Left cardiac atrium (tissue), 4 donors: Measurements from ENCODE around the gene MORN1. TPM values are rescaled to one million over a fixed set of nuclear protein-coding genes. Genes with fewer than 3 reads are reported as not detected.

Experiments
- ATAC-seq, 2 donors: fragments of 200-7000 bp; cut with Tn5 transposase; one replicate each; pipeline ENCODE4 v1.9.1; 2020; ENCODE audit warnings: mild to moderate bottlenecking in 2 of 2, moderate library complexity in 2 of 2
- DNase-seq: peaks from one replicate; pipeline ENCODE4 v3.0.0-alpha.2; 2020
- intact Hi-C, 2 donors: fragments of 100-400 bp; cut with DNase I; formaldehyde crosslinking; loops; one replicate each; pipeline versions ENCODE4 v1.14.1 to v1.15.1; 2022 to 2023
- total RNA-seq, 2 donors: library from RNA; stranded (reverse); fragmentation: NEBNext Ultra II Directional; extraction: Animal tissue kit (Norgen Biotek cat#: 25700); gene quantifications; one replicate each; pipeline ENCODE4 v1.2.1, GENCODE V29; 2021
- donor health status: DM: no; HTN: yes; CAD: no.
- donor health status: DM: no; HTN: yes; CAD: no; lungs with severe emphysema.
- donor health status: DM: yes; HTN: yes; CAD: no.
- donor health status: Dilated cardiomyopathy.

MORN1 gene
- total RNA-seq, 2 donors from 2014 or later = 3.7 to 4.9 TPM

GRCh38 chr1:2295526-2295925 lies 95.8 kb downstream of the MORN1 start:
- DNase-seq (no peak), ATAC-seq (no peak)
- intact Hi-C loops = no loop called here

- ATAC-seq = no peak
- intact Hi-C loops = no loop called here
- no peak for DNase-seq
Observed at GRCh38 chr1:2294725-2295078, 96.7 kb downstream of the MORN1 start.

GRCh38 chr1:2294033-2294724 lies 97.2 kb downstream of the MORN1 start:
- DNase-seq (no peak), ATAC-seq (no peak)
- intact Hi-C loops = no loop called here

GRCh38 chr1:2292725-2293450 lies 98.5 kb downstream of the MORN1 start:
- intact Hi-C loops = no loop called here
- ATAC-seq = no peak
- DNase-seq = no peak

- no peak for DNase-seq
- intact Hi-C loops = no loop called here
Observed at GRCh38 chr1:2291577-2291976, 99.8 kb downstream of the MORN1 start.

GRCh38 chr1:2290595-2291510 lies 100.5 kb downstream of the MORN1 start:
- DNase-seq (peak; percentile 88), ATAC-seq (peak; percentile 71 to 75)
- intact Hi-C loops = no loop called here

More at GRCh38 chr1:2291577-2291976, 99.8 kb downstream of the MORN1 start:
- ATAC-seq = no peak

DNA sequence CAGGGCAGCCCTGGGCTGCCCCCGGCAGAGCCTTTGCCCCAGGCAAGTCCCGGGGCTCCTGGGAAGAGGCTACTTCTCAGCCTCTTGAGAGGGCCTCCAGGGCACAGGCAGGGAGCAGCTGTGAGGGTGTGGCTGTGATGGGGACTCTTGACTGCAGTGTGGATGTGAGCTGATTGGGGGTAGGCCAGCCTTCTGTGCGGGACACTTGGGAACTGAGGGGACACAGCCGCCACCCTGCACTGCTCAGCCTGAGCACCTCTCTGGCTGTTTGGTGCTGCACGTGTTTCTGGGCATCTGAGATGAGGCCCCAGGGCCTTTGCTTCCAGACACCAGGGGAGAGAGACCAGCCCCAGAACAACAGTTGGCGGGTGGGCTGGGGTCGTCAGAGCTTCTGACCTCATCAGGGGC lies 101.2 kb downstream of the MORN1 start:
- intact Hi-C loops = no loop called here
- peak; percentile 9 to 12 for ATAC-seq
- DNase-seq = no peak

DNA sequence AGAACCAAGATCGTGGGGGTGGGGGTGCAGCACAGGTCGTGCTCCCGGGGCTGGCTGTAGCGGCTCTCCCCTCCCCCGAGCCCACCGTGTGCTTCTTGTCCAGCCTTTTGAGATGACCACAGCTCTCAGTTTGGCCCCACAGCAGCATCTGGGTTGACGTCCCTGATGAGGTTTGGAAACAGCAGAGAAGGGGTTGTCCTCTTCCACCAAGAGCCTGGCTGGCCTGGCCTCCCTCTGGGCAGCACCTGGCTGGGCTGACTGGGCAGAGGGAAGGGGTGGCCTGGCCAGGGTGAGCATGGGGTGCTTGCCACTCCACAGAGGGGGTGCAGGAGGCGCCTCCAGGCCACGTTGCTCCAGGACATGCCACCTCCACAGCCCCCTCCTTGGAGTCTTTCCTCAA lies 101.7 kb downstream of the MORN1 start:
- peak; percentile 10 to 19 for ATAC-seq
- intact Hi-C loops = no loop called here
- no peak for DNase-seq

DNA sequence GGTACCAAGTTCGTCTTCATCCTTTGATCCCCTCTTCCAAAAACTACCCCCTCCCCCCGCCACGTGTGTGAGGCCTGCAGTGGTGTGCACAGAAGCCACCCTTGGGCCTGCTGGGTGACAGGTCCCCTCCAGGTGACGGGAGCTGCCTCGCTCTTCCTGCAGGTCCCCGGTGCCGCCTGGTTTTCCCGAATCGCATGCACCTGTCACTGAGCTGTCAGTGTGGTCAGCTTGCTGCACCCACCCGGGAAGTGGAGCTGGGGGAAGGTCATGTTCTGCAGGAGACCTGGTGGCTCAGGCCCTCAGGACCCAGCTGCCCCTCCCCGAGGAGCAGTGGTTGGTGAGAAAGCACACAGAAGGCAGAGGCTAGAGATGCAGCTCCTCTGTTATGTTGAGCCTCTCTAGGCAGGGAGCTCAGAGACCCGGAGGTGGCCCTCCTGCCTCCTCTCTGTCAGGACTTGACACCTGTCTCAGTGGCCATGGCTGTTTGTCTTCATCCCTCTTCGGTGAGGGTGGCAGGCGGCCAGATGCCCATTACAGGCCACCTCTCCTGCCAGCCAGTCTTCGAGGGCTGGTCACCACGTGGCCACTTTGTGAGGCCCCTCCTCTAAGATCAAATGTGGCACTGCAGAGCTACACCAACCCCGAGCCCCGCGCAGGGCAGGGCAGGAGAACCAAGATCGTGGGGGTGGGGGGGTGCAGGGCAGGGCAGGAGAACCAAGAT lies 102.4 kb downstream of the MORN1 start:
- ATAC-seq (no peak), DNase-seq (no peak)
- intact Hi-C loops = no loop called here

DNA sequence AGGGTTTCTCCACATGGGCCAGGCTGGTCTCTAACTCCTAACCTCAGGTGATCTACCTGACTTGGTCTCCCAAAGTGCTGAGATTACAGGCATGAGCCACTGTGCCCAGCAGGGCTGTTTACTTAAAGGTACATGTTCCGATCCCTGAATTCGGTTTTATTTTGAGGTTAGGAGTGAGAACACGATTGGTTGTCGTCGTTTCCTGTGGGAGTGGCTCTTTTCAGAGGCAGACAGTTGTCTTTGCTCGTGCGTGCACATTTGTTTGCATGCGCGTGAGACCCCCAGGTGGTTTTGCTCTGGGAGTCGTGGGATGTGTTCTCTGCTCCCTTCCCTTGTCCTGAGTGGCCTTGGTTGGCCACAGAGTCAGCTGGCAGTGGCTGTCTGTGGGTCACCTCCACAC lies 103.0 kb downstream of the MORN1 start:
- intact Hi-C loops = no loop called here
- no peak for DNase-seq
- ATAC-seq = no peak

DNA sequence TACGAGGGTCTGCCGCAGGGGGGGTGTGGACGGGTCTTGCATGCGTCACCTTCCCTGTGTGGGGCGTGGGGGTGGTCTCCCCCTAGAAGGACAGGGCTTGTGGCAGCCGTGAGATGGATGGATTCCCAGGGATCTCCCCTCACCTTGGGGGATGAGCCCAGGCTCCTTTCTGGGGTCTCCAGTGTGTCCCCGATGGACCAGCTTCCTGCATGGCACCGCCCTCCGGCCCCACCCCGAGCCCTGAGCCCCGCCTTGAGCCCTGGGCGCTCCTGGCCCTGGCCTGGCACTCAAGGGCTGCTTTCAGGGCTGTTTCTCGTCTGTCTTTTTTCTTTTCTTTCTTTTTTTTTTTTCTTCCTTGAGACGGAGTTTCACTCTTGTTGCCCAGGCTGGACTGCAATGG lies 103.7 kb downstream of the MORN1 start:
- DNase-seq (no peak), ATAC-seq (no peak)
- intact Hi-C loops = no loop called here

DNA sequence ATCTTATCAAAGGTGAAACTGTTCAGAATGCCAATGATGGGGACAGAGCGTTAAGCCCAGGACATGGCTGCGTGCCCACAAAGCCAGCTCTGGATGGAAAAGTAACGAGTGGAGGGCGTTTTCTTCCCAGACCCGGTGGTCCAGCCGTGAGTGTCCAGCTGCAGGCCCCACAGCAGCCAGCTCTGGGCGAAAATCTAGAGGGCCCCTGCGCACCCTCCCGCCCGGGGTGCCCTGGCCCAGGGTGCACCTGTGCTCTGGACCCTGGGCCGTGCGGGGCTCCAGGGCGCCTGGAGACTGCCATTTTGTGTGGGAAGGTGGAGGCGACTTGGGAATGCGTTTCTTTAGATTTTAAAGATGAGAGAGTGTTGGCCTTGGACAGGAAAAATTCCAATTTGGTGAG lies 104.4 kb downstream of the MORN1 start:
- no peak for ATAC-seq
- intact Hi-C loops = no loop called here
- no peak for DNase-seq

- intact Hi-C loops = no loop called here
- ATAC-seq = no peak
- DNase-seq = no peak
Observed at GRCh38 chr1:2284932-2285331, 106.4 kb downstream of the MORN1 start.

- no peak for DNase-seq
- ATAC-seq = peak; percentile 7 to 16
- intact Hi-C loops = no loop called here
Observed at GRCh38 chr1:2283991-2284895, 107.1 kb downstream of the MORN1 start.

DNA sequence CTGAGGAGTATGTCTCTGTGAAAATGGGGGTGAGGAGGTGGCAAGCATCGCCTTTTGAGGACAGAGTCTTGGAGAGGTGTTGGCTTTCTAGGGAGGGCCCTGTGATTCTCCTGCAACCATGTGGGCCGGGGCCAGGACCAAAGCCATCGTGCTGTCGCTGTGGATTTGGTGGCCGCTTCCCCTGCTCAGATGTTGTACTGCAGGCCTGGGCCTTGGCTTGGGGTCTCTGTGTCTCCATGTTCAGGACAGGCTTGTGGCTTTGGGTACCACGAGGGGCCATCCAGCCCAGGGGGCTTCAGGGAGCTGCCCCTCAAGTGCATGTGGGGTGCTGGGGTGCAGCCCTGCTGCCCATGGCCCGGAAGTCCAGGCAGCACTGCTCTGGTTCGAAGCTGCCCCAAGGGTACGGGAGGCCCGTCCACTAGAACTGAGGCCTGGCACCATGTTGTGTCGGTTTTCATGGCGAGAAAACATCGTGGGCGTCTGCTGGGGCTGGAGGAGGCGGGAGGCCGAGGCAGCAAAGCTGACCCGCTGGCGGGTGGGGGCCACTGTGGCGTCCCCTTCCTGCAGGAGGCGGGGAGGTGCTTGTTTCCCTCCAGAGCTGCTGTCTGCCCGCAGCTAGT lies 107.9 kb downstream of the MORN1 start:
- no peak for ATAC-seq
- no peak for DNase-seq
- intact Hi-C loops = no loop called here

DNA sequence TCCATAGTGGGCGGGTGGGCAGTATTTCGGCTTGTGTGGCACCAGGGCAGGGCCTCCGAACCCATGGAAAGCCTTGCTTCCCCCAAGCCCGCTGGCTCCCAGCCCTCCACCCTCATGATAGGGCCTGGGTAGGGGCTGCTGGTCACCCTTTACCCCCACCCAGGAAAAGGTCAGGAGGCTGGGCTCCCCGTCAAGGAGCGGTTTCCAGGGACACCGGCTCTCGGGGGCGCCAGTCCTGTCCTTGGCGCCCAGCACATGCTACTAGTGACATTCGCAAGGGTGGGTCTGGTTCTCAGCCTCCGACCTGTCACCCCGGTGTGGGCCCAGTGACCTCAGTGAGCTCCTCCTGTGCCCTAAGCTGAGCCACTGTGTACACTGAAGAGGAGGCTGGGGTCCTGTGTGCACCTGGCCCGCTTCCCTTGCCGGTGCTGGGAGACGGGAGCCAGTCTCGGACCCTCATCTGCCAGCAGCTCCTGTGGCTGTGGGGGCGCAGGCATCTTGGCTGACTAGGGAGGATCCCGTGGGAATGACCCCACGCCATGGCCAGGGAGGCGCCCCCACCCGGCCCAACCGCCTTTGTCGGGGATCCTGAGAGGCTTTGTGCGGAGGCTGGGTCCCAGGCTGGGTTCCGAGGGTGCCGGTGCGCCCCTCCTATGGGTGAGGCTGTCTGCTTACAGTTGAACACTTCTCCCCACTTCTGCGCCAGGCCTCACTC lies 108.6 kb downstream of the MORN1 start:
- DNase-seq = no peak
- intact Hi-C loops = no loop called here
- no peak for ATAC-seq

- no peak for DNase-seq
- ATAC-seq = no peak
- intact Hi-C loops = no loop called here
Observed at GRCh38 chr1:2279817-2280216, 111.5 kb downstream of the MORN1 start.
